CD4-positive, alpha-beta T cell treated with Interleukin-15 for 4 hours (primary cell): ENCODE data around the gene ZBTB7C.

ENCODE experiments used
- DNase-seq: peaks from one replicate; pipeline ENCODE4 v3.0.0-alpha.2; 2020; ENCODE audit warnings: low spot score

ZBTB7C gene

GRCh38 chr18:48354746-48355260 is 54.4 kb downstream of the ZBTB7C start:
- DNase-seq: no peak

GRCh38 chr18:48352051-48352755 is 57.0 kb downstream of the ZBTB7C start:
- DNase-seq: no peak

GRCh38 chr18:48351216-48352050 is 57.8 kb downstream of the ZBTB7C start:
- DNase-seq: no peak

DNA sequence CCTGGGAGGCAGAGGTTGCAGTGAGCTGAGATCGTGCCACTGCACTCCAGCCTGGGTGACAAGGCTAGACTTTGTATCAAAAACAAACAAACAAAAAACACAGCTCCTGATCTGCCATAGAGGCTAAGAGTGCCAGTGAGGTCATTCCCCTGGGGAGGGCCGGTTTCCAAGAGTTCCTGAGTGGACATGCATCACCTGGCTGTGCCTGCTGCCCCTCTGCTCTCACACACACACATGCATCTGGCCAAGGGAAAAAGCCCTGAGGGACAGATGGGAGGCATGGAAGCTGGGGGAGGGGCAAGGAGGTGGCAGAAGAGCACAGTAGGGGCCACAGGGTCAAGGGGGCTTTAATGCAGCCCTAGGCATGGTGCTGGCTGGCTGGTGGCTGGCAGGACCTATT is 60.4 kb downstream of the ZBTB7C start:
- DNase-seq: no peak

DNA sequence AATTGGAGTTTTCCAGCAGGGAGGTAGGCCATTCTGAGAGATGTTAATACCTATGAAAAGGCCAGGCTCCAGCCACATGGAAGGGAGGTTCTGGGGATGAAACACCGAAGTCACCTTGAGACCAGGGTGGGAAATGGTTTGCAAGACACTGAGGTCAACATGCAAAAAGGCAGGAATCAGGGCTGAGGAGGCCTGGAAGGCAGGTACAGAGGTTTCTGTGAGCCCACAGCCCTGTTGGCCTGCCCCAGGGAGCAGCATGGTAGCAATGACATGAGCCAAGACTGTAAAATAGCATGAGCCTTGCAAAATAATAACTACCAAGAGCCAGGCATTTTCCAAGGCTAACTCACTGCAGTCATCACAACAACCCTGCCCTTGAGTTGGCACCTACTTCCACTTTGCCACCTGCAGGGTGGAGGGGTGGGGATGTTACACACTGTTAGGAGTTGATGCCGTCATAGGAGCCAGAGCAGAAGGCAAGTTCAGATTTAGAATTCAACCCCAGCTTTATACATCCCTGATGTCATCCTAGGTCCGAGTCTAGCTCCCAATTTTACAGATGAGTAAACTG is 61.3 kb downstream of the ZBTB7C start:
- no peak for DNase-seq

- DNase-seq: no peak
Observed at GRCh38 chr18:48345596-48345995, 63.6 kb downstream of the ZBTB7C start.

GRCh38 chr18:48342581-48342980 is 66.6 kb downstream of the ZBTB7C start:
- no peak for DNase-seq

- no peak for DNase-seq
Observed at GRCh38 chr18:48342125-48342524, 67.1 kb downstream of the ZBTB7C start.

DNA sequence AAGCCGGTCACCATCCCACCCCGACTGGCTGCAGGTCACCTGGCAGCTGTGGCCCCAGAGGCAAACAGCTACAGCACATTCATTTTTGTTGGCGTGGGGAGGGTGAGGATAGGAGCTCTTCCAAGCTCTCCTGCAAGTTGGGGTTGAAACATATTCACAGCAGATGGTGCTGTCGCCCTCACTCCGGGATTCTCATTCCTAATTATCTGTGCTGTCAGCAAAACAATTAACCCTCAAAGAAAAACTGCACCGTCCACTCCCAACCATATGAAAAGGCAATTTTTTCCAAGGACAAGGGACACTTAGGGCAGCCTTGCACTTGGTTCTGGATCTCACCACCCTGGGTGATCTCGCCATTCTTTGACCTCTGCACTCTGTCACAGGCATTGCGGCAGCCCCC is 68.6 kb downstream of the ZBTB7C start:
- no peak for DNase-seq

- DNase-seq: no peak
Observed at GRCh38 chr18:48339692-48340091, 69.5 kb downstream of the ZBTB7C start.

DNA sequence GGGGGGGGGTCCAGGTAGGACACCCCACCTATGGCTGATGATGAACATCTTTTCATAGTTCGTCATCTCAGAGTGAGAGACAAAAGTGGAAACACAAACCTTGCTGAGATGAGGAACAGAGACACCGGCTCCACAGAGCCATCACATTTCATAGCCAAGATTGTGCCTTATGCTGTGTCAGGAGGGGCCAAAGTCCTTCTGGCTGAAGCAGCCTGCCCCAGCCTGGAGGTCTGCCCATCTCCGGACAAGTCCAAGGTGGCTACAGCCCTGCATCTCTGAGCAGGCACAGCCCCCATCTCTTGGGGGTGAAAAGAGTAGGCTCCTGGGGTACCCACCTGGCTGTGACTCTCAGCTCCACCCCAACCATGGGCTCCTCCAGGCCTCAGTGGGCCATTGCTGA is 70.3 kb downstream of the ZBTB7C start:
- DNase-seq: no peak

DNA sequence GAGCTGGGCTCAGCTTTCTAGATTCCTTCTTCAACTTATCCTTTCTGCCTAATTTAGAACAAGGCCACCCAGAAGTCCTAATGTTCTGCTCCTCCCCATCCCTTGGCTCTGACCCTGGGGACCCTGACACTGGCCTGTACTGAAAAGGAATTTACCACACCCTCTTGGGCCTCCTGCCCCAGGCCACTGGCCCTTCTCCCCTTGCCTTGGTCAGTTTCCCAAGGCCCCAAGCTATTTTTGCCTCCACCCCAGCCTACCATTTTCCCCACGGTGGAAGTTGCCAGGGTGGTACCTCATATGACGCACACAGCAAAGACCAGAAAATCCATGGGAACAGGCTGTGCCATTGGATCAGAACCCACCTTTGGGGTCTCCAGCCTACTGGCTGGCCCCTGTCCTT is 72.1 kb downstream of the ZBTB7C start:
- no peak for DNase-seq

GRCh38 chr18:48336332-48336731 is 72.9 kb downstream of the ZBTB7C start:
- DNase-seq: no peak

GRCh38 chr18:48335829-48336228 is 73.4 kb downstream of the ZBTB7C start:
- DNase-seq: no peak

GRCh38 chr18:48334845-48335244 is 74.3 kb downstream of the ZBTB7C start:
- no peak for DNase-seq

DNA sequence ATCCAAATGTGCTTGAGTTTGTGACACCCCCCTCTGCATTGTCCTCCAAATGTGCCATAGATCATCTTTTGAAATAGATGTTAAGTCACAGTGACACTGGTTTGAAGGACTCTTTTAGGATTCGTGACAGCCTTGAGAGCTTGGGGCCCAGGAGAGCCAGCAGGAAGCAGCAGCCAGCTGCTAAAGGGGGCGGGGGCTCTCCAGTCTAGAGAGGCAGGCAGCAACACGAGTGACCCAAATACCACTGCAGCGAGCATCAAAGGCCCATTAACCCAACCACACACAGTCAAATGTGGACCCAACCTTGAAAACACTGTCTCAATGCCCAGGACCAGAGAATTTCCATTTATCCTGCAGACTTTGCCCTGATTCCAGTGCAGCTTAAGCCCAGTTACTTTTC is 75.6 kb downstream of the ZBTB7C start:
- DNase-seq: no peak

GRCh38 chr18:48330016-48330991 is 78.9 kb downstream of the ZBTB7C start:
- no peak for DNase-seq

- DNase-seq: no peak
Observed at GRCh38 chr18:48328473-48329210, 80.5 kb downstream of the ZBTB7C start.

- no peak for DNase-seq
Observed at GRCh38 chr18:48326901-48327675, 82.1 kb downstream of the ZBTB7C start.

GRCh38 chr18:48325115-48325665 is 84.0 kb downstream of the ZBTB7C start:
- no peak for DNase-seq
